Astrocyte (in vitro differentiated cells and primary cell): ENCODE data around the gene TACR1. TPM values are rescaled to one million over a fixed set of nuclear protein-coding genes. Genes with fewer than 3 reads are reported as not detected.
A peak's percentile ranks its signal among the peaks of the same experiment; 100 is the strongest.
"Not testable (repeated sequence)": the region's sequence is repeated elsewhere in the genome, so short reads cannot be mapped to it uniquely, and the experiment has no call there.

Experiments
- DNase-seq: peaks from one replicate; pipeline ENCODE4 v3.0.0-alpha.2; 2010; ENCODE audit warnings: low read depth
- FAIRE-seq: peaks from 2 replicates; lab custom pipeline; 2011; peaks lifted over from hg19 to GRCh38; lab: Jason Lieb, UNC
- H2AFZ ChIP-seq: 2 replicates; pipeline ENCODE4 v1.6.0; 2012; ENCODE audit warnings: low read depth, low read length, inconsistent platforms
- H3K27ac ChIP-seq: 2 replicates; pipeline ENCODE4 v1.5.1; 2011; ENCODE audit warnings: low read depth, low read length, inconsistent platforms
- H3K27me3 ChIP-seq: 2 replicates; pipeline ENCODE4 v1.6.0; 2011; ENCODE audit warnings: low read length, inconsistent platforms; ENCODE audit not compliant: insufficient read depth
- H3K36me3 ChIP-seq: 2 replicates; pipeline ENCODE4 v1.5.1; 2011; ENCODE audit warnings: low read length, inconsistent platforms; ENCODE audit not compliant: insufficient read depth
- H3K4me1 ChIP-seq: 2 replicates; pipeline ENCODE4 v1.5.1; 2011; ENCODE audit warnings: low read length, inconsistent platforms; ENCODE audit not compliant: insufficient read depth
- H3K4me2 ChIP-seq: 2 replicates; pipeline ENCODE4 v1.6.0; 2012; ENCODE audit warnings: low read length, inconsistent platforms
- H3K4me3 ChIP-seq: 2 replicates; pipeline ENCODE4 v1.5.1; 2011; ENCODE audit warnings: low read depth, mild to moderate bottlenecking, low read length, inconsistent platforms; ENCODE audit not compliant: insufficient read depth
- H3K79me2 ChIP-seq: 2 replicates; pipeline ENCODE4 v1.6.0; 2012; ENCODE audit warnings: mild to moderate bottlenecking, low read length, inconsistent platforms; ENCODE audit not compliant: insufficient read depth
- H3K9ac ChIP-seq: 2 replicates; pipeline ENCODE4 v1.6.0; 2012; ENCODE audit warnings: mild to moderate bottlenecking, low read length, inconsistent platforms
- H3K9me3 ChIP-seq: 2 replicates; pipeline ENCODE4 v1.5.1; 2012; ENCODE audit warnings: low read depth, mild to moderate bottlenecking, low read length, inconsistent platforms; ENCODE audit not compliant: insufficient read depth
- H4K20me1 ChIP-seq: 2 replicates; pipeline ENCODE4 v1.6.0; 2012; ENCODE audit warnings: low read length, inconsistent platforms; ENCODE audit not compliant: insufficient read depth
- H3K27ac Mint-ChIP-seq: one replicate; pipeline ENCODE4 v1.8.0; 2021; ENCODE audit warnings: mild to moderate bottlenecking, mixed read lengths; ENCODE audit not compliant: unreplicated experiment
- H3K27me3 Mint-ChIP-seq: one replicate; pipeline ENCODE4 v1.8.0; 2021; ENCODE audit warnings: low read depth, mixed read lengths; ENCODE audit not compliant: unreplicated experiment
- H3K36me3 Mint-ChIP-seq: one replicate; pipeline ENCODE4 v1.8.0; 2021; ENCODE audit warnings: low read depth, mixed read lengths; ENCODE audit not compliant: unreplicated experiment
- H3K4me1 Mint-ChIP-seq: one replicate; pipeline ENCODE4 v1.8.0; 2021; ENCODE audit warnings: low read depth, mixed read lengths; ENCODE audit not compliant: unreplicated experiment
- H3K4me3 Mint-ChIP-seq: one replicate; pipeline ENCODE4 v1.8.0; 2021; ENCODE audit warnings: mild to moderate bottlenecking, moderate library complexity, mixed read lengths; ENCODE audit not compliant: unreplicated experiment
- H3K9me3 Mint-ChIP-seq: one replicate; pipeline ENCODE4 v1.8.0; 2021; ENCODE audit warnings: mild to moderate bottlenecking, mixed read lengths; ENCODE audit not compliant: unreplicated experiment
- EZH2 ChIP-seq: IDR thresholded peaks from 2 replicates; pipeline ENCODE4 v1.6.1; 2012; ENCODE audit warnings: mild to moderate bottlenecking, low read length, inconsistent platforms; ENCODE audit not compliant: insufficient read depth
- total RNA-seq: library from RNA; stranded (reverse); gene quantifications from 2 replicates; pipeline ENCODE4 v1.2.1, GENCODE V29; 2021
- TF ChIP-seq, protein P1 (sequence below): IDR thresholded peaks from 2 replicates; pipeline ENCODE4 v1.5.1; 2011; ENCODE audit warnings: low read depth, mild to moderate bottlenecking, inconsistent platforms, low read length, moderate library complexity; ENCODE audit not compliant: insufficient read depth

The TACR1 gene
- total RNA-seq, 1 donor from 2014 or later = not detected

DNA sequence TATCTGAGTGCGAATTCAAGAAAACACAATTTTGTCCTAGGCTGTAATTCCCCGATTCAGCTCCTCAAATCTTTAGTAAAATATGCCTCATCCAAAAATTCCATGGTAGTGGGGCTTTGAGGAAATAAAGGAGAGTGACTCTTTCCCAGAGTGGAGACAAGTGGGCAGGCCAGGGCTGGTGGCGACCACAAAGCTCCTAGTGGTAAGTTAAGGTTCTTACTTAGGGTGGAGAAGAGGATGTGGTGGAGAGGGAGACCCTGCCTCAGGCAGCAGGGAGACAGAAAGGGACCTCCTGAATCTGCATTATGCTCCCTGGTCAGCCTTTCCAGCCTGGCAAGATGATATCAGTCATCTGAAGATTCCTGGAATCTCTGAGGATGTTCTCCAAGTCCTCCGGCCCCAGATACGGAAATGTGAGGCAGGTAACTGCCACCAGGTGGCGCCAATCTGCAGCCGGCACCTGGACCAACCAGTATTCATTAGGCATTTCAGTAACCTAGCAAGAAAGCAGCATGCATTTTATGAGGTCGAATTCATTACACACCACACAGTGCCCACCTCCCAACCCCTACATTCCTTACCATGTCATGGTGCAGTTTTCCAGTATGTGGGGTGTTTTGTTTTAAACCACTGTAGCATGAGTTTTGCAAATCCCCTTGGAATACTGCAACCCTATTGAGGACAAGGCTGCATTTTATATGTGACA is 134.5 kb downstream of the TACR1 start:
- no peak for FAIRE-seq
- DNase-seq = peak; percentile 44

DNA sequence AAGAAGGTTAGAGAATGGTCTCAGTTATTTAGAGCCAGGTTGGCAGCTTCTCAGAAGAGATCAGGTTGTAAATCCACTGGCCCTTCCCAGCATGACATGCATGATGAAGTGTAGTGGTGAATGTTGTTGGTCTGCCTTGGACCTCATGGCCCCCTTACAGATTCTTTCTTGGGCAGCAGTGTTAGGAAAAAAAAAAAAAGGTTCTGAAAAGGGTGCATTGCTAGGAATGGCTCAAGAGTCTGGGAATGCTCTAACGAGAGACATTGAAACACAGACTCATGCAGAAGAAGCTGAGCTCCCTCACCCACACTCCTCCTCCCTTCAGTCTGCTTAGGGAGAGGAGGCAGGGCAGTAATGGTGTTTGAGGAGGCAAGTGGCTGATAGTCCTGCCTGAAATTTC is 135.4 kb downstream of the TACR1 start:
- peaks cover 6% of the 10 kb centered on the region for H3K9me3 Mint-ChIP-seq
- peaks cover 3% of the 10 kb centered on the region for H3K4me1 Mint-ChIP-seq
- no peak overlapping the region for H2AFZ ChIP-seq
- no peak for TF ChIP-seq EZH2
- TF ChIP-seq, protein P1, sequence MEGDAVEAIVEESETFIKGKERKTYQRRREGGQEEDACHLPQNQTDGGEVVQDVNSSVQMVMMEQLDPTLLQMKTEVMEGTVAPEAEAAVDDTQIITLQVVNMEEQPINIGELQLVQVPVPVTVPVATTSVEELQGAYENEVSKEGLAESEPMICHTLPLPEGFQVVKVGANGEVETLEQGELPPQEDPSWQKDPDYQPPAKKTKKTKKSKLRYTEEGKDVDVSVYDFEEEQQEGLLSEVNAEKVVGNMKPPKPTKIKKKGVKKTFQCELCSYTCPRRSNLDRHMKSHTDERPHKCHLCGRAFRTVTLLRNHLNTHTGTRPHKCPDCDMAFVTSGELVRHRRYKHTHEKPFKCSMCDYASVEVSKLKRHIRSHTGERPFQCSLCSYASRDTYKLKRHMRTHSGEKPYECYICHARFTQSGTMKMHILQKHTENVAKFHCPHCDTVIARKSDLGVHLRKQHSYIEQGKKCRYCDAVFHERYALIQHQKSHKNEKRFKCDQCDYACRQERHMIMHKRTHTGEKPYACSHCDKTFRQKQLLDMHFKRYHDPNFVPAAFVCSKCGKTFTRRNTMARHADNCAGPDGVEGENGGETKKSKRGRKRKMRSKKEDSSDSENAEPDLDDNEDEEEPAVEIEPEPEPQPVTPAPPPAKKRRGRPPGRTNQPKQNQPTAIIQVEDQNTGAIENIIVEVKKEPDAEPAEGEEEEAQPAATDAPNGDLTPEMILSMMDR = no peak
- peaks cover 2% of the 10 kb centered on the region for H3K27me3 Mint-ChIP-seq
- H4K20me1 ChIP-seq = no peaks in the 10 kb centered on the region
- H3K9ac ChIP-seq = no peak overlapping the region
- H3K9me3 ChIP-seq = no peaks in the 10 kb centered on the region
- H3K4me3 Mint-ChIP-seq = no peak overlapping the region
- H3K27me3 ChIP-seq = no peaks in the 10 kb centered on the region
- H3K4me2 ChIP-seq = no peak overlapping the region
- no peaks in the 10 kb centered on the region for H3K36me3 ChIP-seq
- DNase-seq = peak; percentile 29
- no peak overlapping the region for H3K27ac ChIP-seq
- no peak overlapping the region for H3K27ac Mint-ChIP-seq
- no peak for FAIRE-seq
- no peak overlapping the region for H3K4me3 ChIP-seq
- no peaks in the 10 kb centered on the region for H3K4me1 ChIP-seq
- no peaks in the 10 kb centered on the region for H3K36me3 Mint-ChIP-seq
- H3K79me2 ChIP-seq = no peaks in the 10 kb centered on the region

More for the DNA sequence above, 134.5 kb downstream of the TACR1 start:
- Histone ChIP-seq H3K4me2 (peak overlapping the region; percentile 16), H3K79me2 (no peaks in the 10 kb centered on the region), H3K27ac (no peak overlapping the region), H3K9me3 (no peaks in the 10 kb centered on the region), H2AFZ (peak overlapping the region; percentile 28), H4K20me1 (no peaks in the 10 kb centered on the region), H3K36me3 (no peaks in the 10 kb centered on the region), H3K9ac (no peak overlapping the region), H3K27me3 (no peaks in the 10 kb centered on the region), H3K4me1 (no peaks in the 10 kb centered on the region), H3K4me3 (no peak overlapping the region)
- H3K9me3 Mint-ChIP-seq = peaks cover 6% of the 10 kb centered on the region
- H3K4me1 Mint-ChIP-seq = peaks cover 3% of the 10 kb centered on the region
- H3K36me3 Mint-ChIP-seq = no peaks in the 10 kb centered on the region
- no peak overlapping the region for H3K4me3 Mint-ChIP-seq
- no peak for TF ChIP-seq EZH2
- TF ChIP-seq, protein P1 = peak; percentile 89
- H3K27me3 Mint-ChIP-seq = peaks cover 2% of the 10 kb centered on the region
- H3K27ac Mint-ChIP-seq = no peak overlapping the region

- DNase-seq (no peak), FAIRE-seq (no peak)
- Histone ChIP-seq H3K27ac (no peak overlapping the region), H3K9me3 (no peaks in the 10 kb centered on the region), H3K4me3 (no peak overlapping the region), H4K20me1 (no peaks in the 10 kb centered on the region), H3K27me3 (no peaks in the 10 kb centered on the region), H3K4me1 (peaks cover 15% of the 10 kb centered on the region), H2AFZ (no peak overlapping the region), H3K9ac (no peak overlapping the region), H3K4me2 (no peak overlapping the region), H3K36me3 (no peaks in the 10 kb centered on the region), H3K79me2 (no peaks in the 10 kb centered on the region)
- Mint-ChIP-seq H3K4me1 (peaks cover 7% of the 10 kb centered on the region), H3K9me3 (peaks cover 6% of the 10 kb centered on the region), H3K27ac (no peak overlapping the region), H3K27me3 (peaks cover 2% of the 10 kb centered on the region), H3K36me3 (no peaks in the 10 kb centered on the region), H3K4me3 (no peak overlapping the region)
- TF ChIP-seq EZH2 = no peak
- TF ChIP-seq, protein P1 = no peak
Observed at GRCh38 chr2:75058427-75058826, 140.9 kb downstream of the TACR1 start.

DNA sequence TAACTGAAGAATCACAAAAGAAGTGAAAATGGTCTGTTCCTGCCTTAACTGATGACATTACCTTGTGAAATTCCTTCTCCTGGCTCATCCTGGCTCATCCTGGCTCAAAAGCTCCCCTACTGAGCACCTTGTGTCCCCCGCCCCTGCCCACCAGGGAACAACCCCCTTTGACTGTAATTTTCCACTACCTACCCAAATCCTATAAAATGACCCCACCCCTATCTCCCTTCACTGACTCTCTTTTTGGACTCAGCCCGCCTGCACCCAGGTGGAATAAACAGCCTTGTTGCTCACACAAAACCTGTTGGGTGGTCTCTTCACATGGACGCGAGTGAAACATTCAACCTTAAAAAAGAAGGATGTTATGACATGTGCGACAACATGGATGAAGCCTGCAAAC is 142.2 kb downstream of the TACR1 start:
- not testable (repeated sequence) for H3K27ac Mint-ChIP-seq, H3K27me3 Mint-ChIP-seq

More for the DNA sequence above, 142.2 kb downstream of the TACR1 start:
- not testable (repeated sequence) for H3K36me3 Mint-ChIP-seq, H3K79me2 ChIP-seq, H3K27me3 ChIP-seq, H3K4me3 Mint-ChIP-seq, H2AFZ ChIP-seq, H3K4me2 ChIP-seq, H4K20me1 ChIP-seq, H3K9me3 Mint-ChIP-seq, H3K9me3 ChIP-seq, DNase-seq, H3K4me1 Mint-ChIP-seq, H3K27ac ChIP-seq, H3K4me3 ChIP-seq, H3K9ac ChIP-seq, FAIRE-seq, H3K36me3 ChIP-seq
- H3K4me1 ChIP-seq = peaks cover 15% of the 10 kb centered on the region
